Central memory CD8-positive, alpha-beta T cell (primary cell): Measurements from ENCODE around the gene PRM1.

Experiments used
- ATAC-seq: fragments of 150-1000 bp; cut with Tn5 transposase; replicated peaks from 2 replicates; pipeline ENCODE4 v1.10.0; 2022; ENCODE audit warnings: mild to moderate bottlenecking, moderate FRiP score, moderate number of reproducible peaks; ENCODE audit not compliant: poor library complexity, severe bottlenecking; ENCODE audit errors: extremely low read depth
- DNase-seq, 2 donors: peaks; one replicate each; pipeline ENCODE4 v3.0.0; 2021; ENCODE audit warnings: low spot score in 2 of 2
- H3K27ac Mint-ChIP-seq: one replicate; pipeline ENCODE4 v1.8.0; 2022; ENCODE audit warnings: low read depth, mild to moderate bottlenecking, moderate library complexity, mixed read lengths
- H3K27me3 Mint-ChIP-seq: one replicate; pipeline ENCODE4 v1.8.0; 2022; ENCODE audit warnings: mixed read lengths
- H3K36me3 Mint-ChIP-seq: one replicate; pipeline ENCODE4 v1.8.0; 2022; ENCODE audit warnings: mild to moderate bottlenecking, moderate library complexity, mixed read lengths; ENCODE audit not compliant: insufficient read depth
- H3K4me1 Mint-ChIP-seq: one replicate; pipeline ENCODE4 v1.8.0; 2022; ENCODE audit warnings: mixed read lengths
- H3K4me3 Mint-ChIP-seq: one replicate; pipeline ENCODE4 v1.8.0; 2022; ENCODE audit warnings: mild to moderate bottlenecking, moderate library complexity, mixed read lengths
- H3K9me3 Mint-ChIP-seq: one replicate; pipeline ENCODE4 v1.8.0; 2022; ENCODE audit warnings: mixed read lengths

The PRM1 gene

GRCh38 chr16:11268921-11269375, 12.2 kb downstream of the PRM1 start, which contains the start of gene TNP2:
TSS of gene TNP2 (minus strand) at chr16:11269325. CDS start at chr16:11269262, 63 bp downstream.
- H3K4me3 Mint-ChIP-seq = no peak within 1 kb of the TSS
- peaks cover 3% of the 10 kb centered on the region for H3K4me1 Mint-ChIP-seq
- no peak within 1 kb of the TSS for H3K27ac Mint-ChIP-seq
- no peaks in the 10 kb centered on the region for H3K27me3 Mint-ChIP-seq
- DNase-seq = no peak
- H3K9me3 Mint-ChIP-seq = no peaks in the 10 kb centered on the region
- no peak for ATAC-seq
- H3K36me3 Mint-ChIP-seq = no peaks in the 10 kb centered on the region

- DNase-seq = no peak
- H3K4me3 Mint-ChIP-seq = no peak overlapping the region
- H3K27me3 Mint-ChIP-seq = no peaks in the 10 kb centered on the region
- peaks cover 16% of the 10 kb centered on the region for H3K4me1 Mint-ChIP-seq
- H3K36me3 Mint-ChIP-seq = no peaks in the 10 kb centered on the region
- H3K9me3 Mint-ChIP-seq = no peaks in the 10 kb centered on the region
- H3K27ac Mint-ChIP-seq = no peak overlapping the region
- no peak for ATAC-seq
Measured at GRCh38 chr16:11265124-11265523, 16.0 kb downstream of the PRM1 start.

- peaks cover 16% of the 10 kb centered on the region for H3K4me1 Mint-ChIP-seq
- peak overlapping the region; percentile 8 for H3K4me3 Mint-ChIP-seq
- H3K9me3 Mint-ChIP-seq = no peaks in the 10 kb centered on the region
- H3K36me3 Mint-ChIP-seq = no peaks in the 10 kb centered on the region
- H3K27me3 Mint-ChIP-seq = no peaks in the 10 kb centered on the region
- H3K27ac Mint-ChIP-seq = peak overlapping the region; percentile 32
- ATAC-seq (no peak), DNase-seq (no peak)
Measured at GRCh38 chr16:11264155-11264832, 16.8 kb downstream of the PRM1 start.

- Mint-ChIP-seq H3K27me3 (no peaks in the 10 kb centered on the region), H3K9me3 (no peaks in the 10 kb centered on the region), H3K4me1 (peaks cover 20% of the 10 kb centered on the region), H3K27ac (peak overlapping the region; percentile 32), H3K36me3 (no peaks in the 10 kb centered on the region), H3K4me3 (peak overlapping the region; percentile 8)
- no peak for DNase-seq
- ATAC-seq = peak; percentile 80
Measured at GRCh38 chr16:11263737-11264136, 17.4 kb downstream of the PRM1 start.

GRCh38 chr16:11262915-11263314, 18.2 kb downstream of the PRM1 start:
- H3K4me1 Mint-ChIP-seq = peaks cover 27% of the 10 kb centered on the region
- no peaks in the 10 kb centered on the region for H3K9me3 Mint-ChIP-seq
- no peak overlapping the region for H3K4me3 Mint-ChIP-seq
- H3K27ac Mint-ChIP-seq = no peak overlapping the region
- no peaks in the 10 kb centered on the region for H3K27me3 Mint-ChIP-seq
- DNase-seq = no peak
- ATAC-seq = no peak
- peaks cover 4% of the 10 kb centered on the region for H3K36me3 Mint-ChIP-seq

GRCh38 chr16:11260596-11260966, 20.5 kb downstream of the PRM1 start:
- Mint-ChIP-seq H3K36me3 (peaks cover 17% of the 10 kb centered on the region), H3K4me1 (peaks cover 34% of the 10 kb centered on the region)

GRCh38 chr16:11259655-11260595, 21.2 kb downstream of the PRM1 start:
- H3K27me3 Mint-ChIP-seq = no peaks in the 10 kb centered on the region
- H3K4me3 Mint-ChIP-seq = no peak overlapping the region
- peaks cover 23% of the 10 kb centered on the region for H3K36me3 Mint-ChIP-seq
- ATAC-seq (no peak), DNase-seq (no peak)
- H3K9me3 Mint-ChIP-seq = no peaks in the 10 kb centered on the region
- no peak overlapping the region for H3K27ac Mint-ChIP-seq
- H3K4me1 Mint-ChIP-seq = peaks cover 34% of the 10 kb centered on the region

More at GRCh38 chr16:11260596-11260966, 20.5 kb downstream of the PRM1 start:
- Mint-ChIP-seq H3K27me3 (no peaks in the 10 kb centered on the region), H3K27ac (no peak overlapping the region), H3K4me3 (no peak overlapping the region), H3K9me3 (no peaks in the 10 kb centered on the region)
- DNase-seq (no peak), ATAC-seq (no peak)

GRCh38 chr16:11258553-11259492, 22.3 kb downstream of the PRM1 start:
- DNase-seq = peak in 1 of 2 donors; percentile 25
- Mint-ChIP-seq H3K9me3 (no peaks in the 10 kb centered on the region), H3K36me3 (peaks cover 28% of the 10 kb centered on the region), H3K27me3 (no peaks in the 10 kb centered on the region), H3K27ac (no peak overlapping the region), H3K4me3 (peak overlapping the region; percentile 56), H3K4me1 (peaks cover 37% of the 10 kb centered on the region)
- ATAC-seq = peak; percentile 15

GRCh38 chr16:11257131-11257938, 23.8 kb downstream of the PRM1 start:
- no peaks in the 10 kb centered on the region for H3K9me3 Mint-ChIP-seq
- peaks cover 36% of the 10 kb centered on the region for H3K36me3 Mint-ChIP-seq
- peaks cover 40% of the 10 kb centered on the region for H3K4me1 Mint-ChIP-seq
- no peak for ATAC-seq
- H3K27me3 Mint-ChIP-seq = no peaks in the 10 kb centered on the region
- H3K27ac Mint-ChIP-seq = peak overlapping the region; percentile 99
- H3K4me3 Mint-ChIP-seq = peak overlapping the region; percentile 94
- DNase-seq = peak in 1 of 2 donors; percentile 42

- no peaks in the 10 kb centered on the region for H3K9me3 Mint-ChIP-seq
- no peak for ATAC-seq
- H3K4me3 Mint-ChIP-seq = peak overlapping the region; percentile 94
- H3K27ac Mint-ChIP-seq = peak overlapping the region; percentile 99
- DNase-seq = no peak
- peaks cover 47% of the 10 kb centered on the region for H3K4me1 Mint-ChIP-seq
- peaks cover 43% of the 10 kb centered on the region for H3K36me3 Mint-ChIP-seq
- no peaks in the 10 kb centered on the region for H3K27me3 Mint-ChIP-seq
Measured at GRCh38 chr16:11256661-11257130, 24.4 kb downstream of the PRM1 start.
